NCI-H82 (cell line): ENCODE measurements around the gene ADK.
"Not testable (repeated sequence)": the region's sequence is repeated elsewhere in the genome, so short reads cannot be mapped to it uniquely, and the experiment has no call there.

Experiments
- DNase-seq: peaks from one replicate; lab custom pipeline; 2025; lab: John Stamatoyannopoulos, UW

Gene ADK

GRCh38 chr10:74145133-74145532 is 5.9 kb upstream of the ADK start:
- DNase-seq = no peak

GRCh38 chr10:74146980-74147379 is 4.0 kb upstream of the ADK start:
- DNase-seq = not testable (repeated sequence)

DNA sequence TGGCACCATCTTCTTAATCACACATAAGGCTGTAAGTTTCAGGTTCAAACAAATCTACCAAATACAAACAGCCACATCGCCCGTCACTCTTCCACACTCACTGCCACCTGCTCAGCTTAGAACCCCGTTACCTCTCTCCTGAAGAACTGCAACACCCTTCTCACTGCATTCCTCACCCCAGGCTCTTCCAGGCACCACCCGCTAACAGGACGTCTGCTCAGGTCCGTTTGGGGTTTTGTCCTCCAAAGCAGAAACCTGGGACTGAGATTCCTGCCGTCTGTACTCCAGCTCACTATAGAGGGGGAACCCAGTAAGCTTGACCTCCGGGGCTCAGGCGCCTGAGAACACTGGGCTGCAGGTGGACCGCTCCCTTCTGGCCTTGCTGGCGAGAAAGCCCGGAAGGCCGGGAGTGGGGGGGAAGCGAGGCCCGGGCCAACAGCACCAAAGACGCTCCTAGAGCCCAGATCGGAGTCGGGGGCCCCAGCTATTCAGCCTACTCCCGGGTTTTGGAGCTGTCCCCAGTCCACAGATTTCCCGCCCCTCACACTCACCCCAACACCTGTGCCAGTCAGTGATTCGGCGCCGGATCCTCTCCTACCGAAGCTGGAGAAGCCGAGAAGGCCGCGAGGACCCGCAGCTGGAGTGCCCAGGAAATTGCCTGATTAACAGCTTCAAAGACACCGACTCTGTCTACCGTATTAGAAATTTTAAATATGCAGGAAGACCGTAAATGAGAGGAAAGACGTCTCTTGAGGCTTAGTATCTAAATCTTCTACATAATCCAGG is 624 bp upstream of the ADK start, which contains the start of gene AP3M1:
TSS of gene AP3M1 (minus strand) at position 625 of the 786 bp plus-strand sequence. CDS start 12,449 bp downstream, outside the sequence.
- DNase-seq = peak; percentile 95

DNA sequence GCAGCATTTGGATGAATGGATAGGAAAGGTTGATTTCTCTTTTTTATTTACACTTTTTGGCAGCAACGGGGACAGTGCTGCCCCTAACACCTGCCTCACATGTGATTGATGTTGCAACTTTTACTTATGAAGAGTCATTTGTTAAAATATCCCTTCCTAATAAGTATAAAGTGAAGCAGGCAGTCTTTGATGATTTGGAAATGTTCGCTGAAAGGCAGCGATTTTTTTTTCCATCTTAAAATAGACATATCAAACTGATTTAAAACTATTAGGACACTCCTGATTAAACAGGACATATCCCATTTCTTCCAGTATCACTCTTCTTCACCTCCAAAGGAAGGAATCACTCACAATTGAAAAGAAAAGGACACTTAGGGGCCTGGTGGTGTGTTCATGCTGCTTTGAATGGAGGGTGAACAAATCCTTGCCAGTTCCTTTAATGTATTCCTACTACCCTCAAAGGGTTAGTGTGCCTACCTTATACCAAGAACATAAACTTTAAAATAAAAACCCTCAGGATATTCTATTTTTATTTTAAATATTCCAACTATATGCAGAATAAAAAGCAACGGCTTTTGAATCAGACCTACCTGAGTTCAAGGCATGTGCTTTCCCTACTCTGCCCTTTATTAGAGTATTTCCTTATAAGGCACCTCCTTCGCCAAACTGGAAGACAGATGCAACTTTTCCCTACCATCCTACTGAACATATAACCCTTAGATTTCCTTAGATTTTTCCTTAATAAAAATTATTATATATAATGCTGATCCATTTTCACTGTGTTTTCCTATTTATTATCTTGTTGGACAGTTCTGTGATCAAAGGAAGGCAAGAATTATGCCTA is 1.1 kb downstream of the ADK start:
- DNase-seq = no peak

GRCh38 chr10:74153123-74153522 is 2.1 kb downstream of the ADK start:
- peak; percentile 19 for DNase-seq

DNA sequence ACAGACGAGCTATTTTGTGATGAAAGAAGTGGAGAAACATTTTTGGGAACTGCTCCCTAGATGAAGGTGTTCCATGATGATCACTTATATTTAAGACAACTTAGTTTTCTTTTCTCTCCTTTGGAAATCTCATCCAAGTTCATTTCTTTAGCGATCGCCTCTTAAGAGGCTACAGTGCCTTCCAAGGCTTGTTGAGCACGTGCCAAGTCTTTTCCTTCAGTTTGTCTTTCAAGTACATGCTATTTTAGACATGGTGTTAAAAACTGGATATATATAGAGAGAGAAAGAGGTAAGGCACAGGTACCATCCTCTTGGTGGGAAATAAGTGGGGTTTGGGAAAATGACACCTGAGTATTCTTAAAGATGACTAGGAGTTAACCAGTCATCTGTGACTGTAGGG is 2.7 kb downstream of the ADK start:
- no peak for DNase-seq

- DNase-seq = peak; percentile 25
Measured at GRCh38 chr10:74156919-74157289, 5.9 kb downstream of the ADK start.

DNA sequence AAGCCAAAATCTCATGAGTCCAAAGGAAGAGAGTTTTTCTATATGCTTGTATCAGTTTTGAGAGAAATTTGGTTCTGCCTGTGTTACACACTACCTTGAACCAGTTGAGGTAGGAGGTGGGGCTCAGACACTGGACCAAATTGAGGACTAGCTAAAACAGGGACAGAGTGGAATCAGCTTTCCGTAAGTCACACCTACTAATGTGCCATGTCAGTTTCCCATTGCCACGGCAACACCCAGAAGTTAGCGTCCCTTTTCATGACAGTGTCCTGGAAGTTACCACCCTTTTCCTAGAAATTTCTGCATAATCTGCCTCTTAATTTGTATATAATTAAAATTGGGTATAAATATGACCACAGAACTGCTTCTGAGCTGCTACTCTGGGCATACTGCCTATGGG is 9.0 kb downstream of the ADK start:
- DNase-seq = no peak

DNA sequence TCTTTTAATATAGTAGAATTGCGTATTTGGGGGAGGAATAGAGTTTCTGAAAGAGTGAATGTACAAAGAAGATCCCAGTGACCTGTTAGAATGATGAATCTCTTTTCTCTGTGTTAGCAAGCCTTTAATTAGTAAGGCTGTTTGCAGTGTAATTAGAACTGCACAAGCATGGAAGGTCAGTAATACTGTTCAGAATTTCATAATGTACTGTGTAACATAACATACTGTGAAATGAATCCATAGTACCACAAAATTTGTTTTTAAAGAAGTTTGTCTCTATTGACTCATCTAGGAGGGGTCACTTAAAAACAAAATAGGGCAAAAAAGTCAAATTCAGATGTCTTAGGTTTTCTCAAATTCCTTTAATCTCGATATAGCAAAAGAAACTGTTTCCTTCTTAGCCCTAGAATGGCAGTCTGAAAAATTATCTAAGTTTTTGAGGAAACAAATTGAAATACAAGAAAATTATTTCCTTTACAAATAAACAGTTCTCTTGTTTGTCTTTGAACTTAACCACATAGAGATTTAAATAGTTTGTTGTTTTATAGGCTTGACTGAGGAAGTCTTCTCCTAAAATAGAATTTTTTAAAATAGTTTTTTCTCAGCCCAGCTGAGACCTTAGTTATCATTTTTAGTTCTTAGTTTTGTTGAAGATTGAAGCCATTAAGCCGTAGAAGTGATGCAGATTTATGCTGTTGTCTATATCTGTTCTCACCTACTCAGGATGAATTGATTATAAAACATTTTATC is 12.5 kb downstream of the ADK start:
- no peak for DNase-seq

- DNase-seq = no peak
Measured at GRCh38 chr10:74164716-74165529, 13.9 kb downstream of the ADK start.

DNA sequence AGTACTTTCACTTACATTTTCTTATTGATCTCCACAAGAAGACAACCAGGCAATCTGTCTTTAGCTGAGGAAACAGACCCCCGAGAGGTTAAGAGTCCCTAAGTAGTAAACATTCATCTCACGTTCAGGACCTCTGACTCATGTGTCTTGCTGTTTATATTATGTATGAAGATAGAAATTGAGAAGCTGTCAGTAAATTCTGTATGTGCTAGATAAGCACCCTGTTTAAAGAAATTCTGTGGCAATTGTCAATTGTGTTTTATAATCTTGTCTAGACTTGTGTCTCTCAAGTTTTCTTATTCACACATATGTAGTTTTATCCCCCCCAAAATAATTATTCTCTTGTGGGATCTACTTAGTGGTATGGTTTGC is 14.5 kb downstream of the ADK start:
- no peak for DNase-seq

GRCh38 chr10:74167443-74167842 is 16.4 kb downstream of the ADK start:
- DNase-seq = no peak

GRCh38 chr10:74171625-74172024 is 20.6 kb downstream of the ADK start:
- no peak for DNase-seq

DNA sequence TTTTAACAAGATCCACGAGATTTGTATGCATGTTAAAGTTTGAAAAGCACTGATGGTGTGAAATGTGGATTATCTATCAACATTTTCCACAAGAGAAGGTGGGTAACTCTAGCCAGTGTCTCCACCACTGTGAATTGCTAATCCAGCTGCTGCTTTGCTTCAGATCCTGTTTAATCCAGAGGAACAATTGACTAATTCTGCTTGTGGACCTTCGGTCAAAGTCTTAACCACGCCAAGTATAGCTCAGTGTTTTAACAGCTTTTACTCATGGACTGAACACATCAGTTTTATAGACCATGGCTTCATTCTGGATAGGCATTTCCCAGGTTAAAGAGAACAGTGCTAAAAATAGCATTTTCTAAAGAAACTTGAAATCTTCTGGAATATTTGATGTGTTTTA is 23.5 kb downstream of the ADK start:
- DNase-seq = peak; percentile 63

DNA sequence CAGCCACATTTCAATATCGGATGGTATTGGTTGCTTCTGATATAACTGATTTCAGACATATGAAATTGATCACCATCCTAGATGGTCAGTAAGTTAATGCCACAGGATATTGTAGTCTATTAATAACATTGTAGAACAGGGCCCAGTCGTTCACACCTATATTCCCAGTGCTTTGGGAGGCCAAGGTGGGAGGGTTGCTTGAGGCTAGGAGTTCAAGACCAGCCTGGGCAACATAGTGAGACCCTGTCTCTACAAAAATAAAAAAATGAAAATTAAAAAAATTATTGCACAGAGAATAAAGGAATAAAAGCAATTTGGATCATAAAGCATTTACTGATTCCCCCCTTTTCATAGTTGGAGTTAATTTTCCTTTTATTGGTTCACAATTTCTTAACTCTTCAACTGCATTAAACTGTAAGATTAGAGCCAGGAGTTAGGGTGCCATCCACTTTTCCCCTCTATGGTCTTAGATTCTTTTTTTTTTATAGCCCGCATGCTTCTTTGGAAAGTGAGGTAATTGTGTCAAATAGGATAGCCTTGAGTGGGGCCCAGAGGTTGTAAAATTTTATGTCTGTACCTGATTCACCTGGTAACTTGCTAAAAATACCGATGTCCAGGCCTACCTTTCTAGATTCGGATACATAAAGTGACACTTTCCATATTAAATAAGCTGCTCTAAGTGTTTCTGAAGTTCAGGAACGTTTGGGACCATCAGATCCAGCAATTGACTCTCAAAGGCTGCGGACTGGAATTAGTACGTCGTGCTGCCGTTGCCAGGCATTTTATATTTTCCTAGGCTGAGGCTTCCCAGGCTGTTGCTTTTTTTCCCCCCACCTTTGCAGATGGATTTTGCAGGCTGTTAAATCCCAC is 24.7 kb downstream of the ADK start:
- no peak for DNase-seq

GRCh38 chr10:74176380-74177139 is 25.5 kb downstream of the ADK start:
- peak; percentile 98 for DNase-seq

GRCh38 chr10:74177140-74177677 is 26.2 kb downstream of the ADK start:
- DNase-seq = peak; percentile 35

DNA sequence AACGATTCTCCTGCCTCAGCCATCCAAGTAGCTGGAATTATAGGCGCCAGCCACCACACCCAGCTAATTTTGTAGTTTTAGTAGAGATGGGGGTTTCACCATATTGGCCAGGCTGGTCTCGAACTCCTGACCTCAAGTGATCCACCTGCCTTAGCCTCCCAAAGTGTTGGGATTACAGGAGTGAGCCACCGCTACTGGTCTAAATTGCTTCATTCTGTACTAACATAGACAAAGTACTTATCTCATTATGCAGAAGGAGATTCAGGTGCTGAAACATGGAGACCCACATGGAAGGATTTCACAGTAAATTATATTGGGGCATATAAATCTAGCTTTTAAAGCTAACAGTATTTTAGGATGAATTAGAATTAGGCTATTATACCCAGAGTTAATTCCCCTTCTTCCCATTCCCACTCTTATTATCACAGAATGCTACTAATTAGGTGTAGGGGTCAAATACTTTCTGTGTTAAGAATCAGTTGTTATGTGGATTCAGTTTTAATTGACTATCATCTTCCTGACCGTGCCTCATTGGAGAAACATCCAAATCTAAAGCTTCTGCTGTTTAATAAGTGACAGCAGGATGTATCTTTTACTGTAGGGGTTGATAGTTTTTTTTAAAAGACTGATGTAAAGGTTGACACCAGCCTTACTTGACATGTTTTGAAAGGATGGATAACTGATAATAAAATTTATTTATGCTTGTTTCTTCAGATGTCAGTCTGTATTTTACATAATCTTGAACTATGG is 27.2 kb downstream of the ADK start:
- no peak for DNase-seq
